HG02588 (cell line): ENCODE results near the gene CCDC50.

ENCODE experiments used
- ATAC-seq: cut with Tn5 transposase; IDR thresholded peaks from one replicate; pipeline ENCODE4 v1.9.1; 2021; ENCODE audit warnings: mild to moderate bottlenecking, moderate library complexity; ENCODE audit not compliant: unreplicated experiment

Gene CCDC50

GRCh38 chr3:191376516-191377141 lies 47.4 kb downstream of the CCDC50 start:
- no peak for ATAC-seq

- no peak for ATAC-seq
These were observed 49.1 kb downstream of the CCDC50 start for GRCh38 chr3:191378142-191378812.

- no peak for ATAC-seq
These were observed 50.3 kb downstream of the CCDC50 start for GRCh38 chr3:191379446-191379845.

- ATAC-seq, result no peak
These were observed 50.8 kb downstream of the CCDC50 start for GRCh38 chr3:191380001-191380400.

- ATAC-seq, result no peak
These were observed 52.1 kb downstream of the CCDC50 start for GRCh38 chr3:191381303-191381702.

- ATAC-seq, result no peak
These were observed 53.5 kb downstream of the CCDC50 start for GRCh38 chr3:191382661-191383060.

- no peak for ATAC-seq
These were observed 53.9 kb downstream of the CCDC50 start for GRCh38 chr3:191383124-191383523.

GRCh38 chr3:191385101-191385500 lies 55.9 kb downstream of the CCDC50 start:
- ATAC-seq, result no peak

- no peak for ATAC-seq
These were observed 58.4 kb downstream of the CCDC50 start for GRCh38 chr3:191387441-191388077.

GRCh38 chr3:191388823-191389222 lies 59.6 kb downstream of the CCDC50 start:
- no peak for ATAC-seq

GRCh38 chr3:191390580-191390979 lies 61.4 kb downstream of the CCDC50 start:
- no peak for ATAC-seq

- ATAC-seq, result no peak
These were observed 62.9 kb downstream of the CCDC50 start for GRCh38 chr3:191391861-191392808.

- no peak for ATAC-seq
These were observed 64.0 kb downstream of the CCDC50 start for GRCh38 chr3:191393146-191393545.

GRCh38 chr3:191397771-191398170 lies 68.6 kb downstream of the CCDC50 start:
- no peak for ATAC-seq

GRCh38 chr3:191398607-191399006 lies 69.4 kb downstream of the CCDC50 start:
- no peak for ATAC-seq

GRCh38 chr3:191399918-191400317 lies 70.7 kb downstream of the CCDC50 start:
- no peak for ATAC-seq

GRCh38 chr3:191401775-191402357 lies 72.7 kb downstream of the CCDC50 start:
- ATAC-seq, result no peak

GRCh38 chr3:191409791-191410359 lies 80.7 kb downstream of the CCDC50 start:
- ATAC-seq, result no peak

- no peak for ATAC-seq
These were observed 83.6 kb downstream of the CCDC50 start for GRCh38 chr3:191412759-191413158.

- no peak for ATAC-seq
These were observed 85.1 kb downstream of the CCDC50 start for GRCh38 chr3:191414286-191414685.
